Fibroblast of villous mesenchyme (primary cell): ENCODE data around the gene MAPRE2. TPM values are rescaled to one million over a fixed set of nuclear protein-coding genes. Genes with fewer than 3 reads are reported as not detected.

Experiments used
- DNase-seq: peaks from one replicate; pipeline ENCODE4 v3.0.0-alpha.2; 2010; ENCODE audit warnings: low read depth
- H3K4me3 ChIP-seq: 2 replicates; pipeline ENCODE4 v1.5.1; 2011; ENCODE audit warnings: low read depth, mild to moderate bottlenecking, low read length
- CTCF ChIP-seq: IDR thresholded peaks from 2 replicates; pipeline ENCODE4 v1.5.1; 2012; ENCODE audit warnings: low read depth, mild to moderate bottlenecking, low read length; ENCODE audit not compliant: insufficient read depth
- total RNA-seq: library from RNA; depleted of rRNA; stranded (reverse); fragments of >200 nt; gene quantifications from 2 replicates; pipeline ENCODE4 v1.2.3, GENCODE V29; 2012

MAPRE2 gene
- total RNA-seq, 1 donor, result 18.6 TPM

- TF ChIP-seq CTCF, result no peak
- DNase-seq, result no peak
- H3K4me3 ChIP-seq, result no peak overlapping the region
These were observed 117.7 kb downstream of the MAPRE2 start for GRCh38 chr18:35158728-35159450.

DNA sequence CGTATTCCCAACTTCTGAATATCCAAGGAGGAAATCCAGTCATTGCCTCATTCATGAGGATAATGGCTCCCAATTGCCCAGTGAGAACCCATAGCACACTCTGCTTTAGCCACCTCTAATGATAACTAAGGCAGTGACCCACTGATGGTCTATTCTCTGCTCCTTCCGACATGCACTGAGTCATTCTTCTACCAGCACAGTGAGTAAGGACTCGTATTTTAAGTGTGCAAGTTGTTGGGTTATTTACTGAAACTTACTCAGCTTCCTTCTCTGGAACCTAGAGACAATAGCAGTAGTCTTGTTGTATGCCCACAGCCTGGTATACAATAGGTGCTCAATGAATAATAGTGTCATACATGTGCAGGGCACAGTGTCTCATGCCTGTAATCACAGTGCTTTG lies 118.6 kb downstream of the MAPRE2 start:
- H3K4me3 ChIP-seq, result no peak overlapping the region
- no peak for DNase-seq
- no peak for TF ChIP-seq CTCF

- H3K4me3 ChIP-seq, result no peak overlapping the region
- no peak for DNase-seq
- no peak for TF ChIP-seq CTCF
These were observed 120.3 kb downstream of the MAPRE2 start for GRCh38 chr18:35161485-35161884.

DNA sequence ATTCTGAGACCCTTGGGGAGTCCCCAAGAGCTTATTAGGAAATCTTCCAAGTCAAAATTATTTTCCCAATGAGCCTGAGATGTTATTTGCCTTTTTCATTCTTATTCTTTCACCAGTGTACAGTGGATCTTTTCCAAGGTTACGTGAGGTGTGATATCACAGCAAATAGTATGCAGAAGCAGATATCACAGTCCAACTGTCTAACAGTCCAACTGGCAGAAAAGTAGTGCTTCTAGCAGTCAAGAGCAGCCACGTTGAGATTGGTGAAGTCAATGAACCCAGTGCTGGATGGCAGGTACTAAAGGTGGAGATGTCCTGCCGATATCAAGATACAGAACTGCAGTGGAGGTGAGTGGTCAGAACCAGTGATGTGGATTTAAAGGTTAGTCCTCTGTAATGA lies 120.7 kb downstream of the MAPRE2 start:
- no peak for DNase-seq
- H3K4me3 ChIP-seq, result no peak overlapping the region
- no peak for TF ChIP-seq CTCF

DNA sequence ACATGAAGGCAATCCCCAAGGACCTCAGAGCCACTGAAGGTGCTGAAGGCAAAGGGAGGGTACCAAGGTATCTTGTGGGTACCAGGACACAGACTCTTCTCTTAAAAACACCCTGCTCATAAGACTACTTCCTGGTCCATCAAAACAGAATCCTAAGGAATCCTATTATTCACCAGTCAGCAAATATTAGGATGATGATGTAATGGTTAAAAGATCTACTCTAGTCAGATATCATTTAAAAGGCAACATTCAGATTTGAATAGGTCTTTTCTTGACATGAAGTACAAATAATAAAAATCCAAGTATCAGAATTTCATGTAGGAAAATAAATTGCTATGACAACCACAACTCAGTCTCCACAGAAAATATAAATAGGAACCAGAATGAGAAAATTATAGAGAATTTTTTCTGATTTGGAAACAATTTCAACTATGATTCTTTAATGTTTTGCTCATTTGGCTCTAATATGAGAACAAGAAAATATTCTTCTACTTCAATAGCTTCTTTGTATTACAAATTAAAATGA lies 121.9 kb downstream of the MAPRE2 start:
- DNase-seq, result no peak
- no peak for TF ChIP-seq CTCF
- no peak overlapping the region for H3K4me3 ChIP-seq

DNA sequence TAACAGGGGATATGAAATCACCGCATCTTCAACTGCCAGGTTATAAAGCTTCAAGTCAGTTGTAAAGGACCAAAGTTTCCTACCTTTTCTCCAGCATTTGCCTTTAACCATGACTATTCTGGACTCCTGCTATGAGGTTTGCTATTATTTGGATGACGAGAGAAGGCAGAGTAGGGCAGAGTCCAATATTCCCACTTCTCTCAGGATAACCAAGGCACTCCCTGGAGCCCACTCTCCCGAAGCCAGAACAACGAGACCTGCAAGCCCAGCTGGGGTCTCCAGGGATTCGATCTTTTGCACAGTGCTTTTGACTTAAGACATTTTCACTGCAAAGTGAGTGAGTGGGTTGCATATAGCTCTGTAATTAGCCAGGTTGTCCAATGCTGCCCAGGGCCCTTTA lies 122.5 kb downstream of the MAPRE2 start:
- H3K4me3 ChIP-seq, result no peak overlapping the region
- no peak for TF ChIP-seq CTCF
- DNase-seq, result no peak

GRCh38 chr18:35164133-35164532 lies 122.9 kb downstream of the MAPRE2 start:
- no peak for DNase-seq
- TF ChIP-seq CTCF, result no peak
- no peak overlapping the region for H3K4me3 ChIP-seq
